ENCODE data around the gene MIPEP.

DNA sequence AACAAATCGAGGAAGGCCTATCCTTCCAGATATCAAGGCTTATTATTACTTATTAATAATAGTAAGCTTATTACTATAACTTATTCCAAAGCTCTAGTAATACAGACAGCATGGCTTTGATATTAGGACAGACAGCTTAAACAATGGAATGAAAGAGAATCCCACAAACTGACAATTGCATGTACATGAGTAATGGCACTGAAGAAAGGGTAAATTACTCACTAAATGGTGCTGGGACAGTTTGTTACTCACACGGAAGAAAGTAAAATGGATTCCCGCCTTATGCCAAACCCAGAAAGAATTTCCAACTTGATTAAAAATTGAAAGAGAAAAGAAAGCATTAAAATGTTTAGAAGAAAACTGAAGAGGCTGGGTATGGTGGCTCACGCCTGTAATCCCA lies 60.3 kb downstream of the MIPEP start:
- no peak for TF ChIP-seq CTCF (IDR thresholded peaks at IDR 0.05)
- TF ChIP-seq POLR2A (IDR thresholded peaks at IDR 0.05; ENCODE audit: low read length), result no peak
- TF ChIP-seq, protein P1, sequence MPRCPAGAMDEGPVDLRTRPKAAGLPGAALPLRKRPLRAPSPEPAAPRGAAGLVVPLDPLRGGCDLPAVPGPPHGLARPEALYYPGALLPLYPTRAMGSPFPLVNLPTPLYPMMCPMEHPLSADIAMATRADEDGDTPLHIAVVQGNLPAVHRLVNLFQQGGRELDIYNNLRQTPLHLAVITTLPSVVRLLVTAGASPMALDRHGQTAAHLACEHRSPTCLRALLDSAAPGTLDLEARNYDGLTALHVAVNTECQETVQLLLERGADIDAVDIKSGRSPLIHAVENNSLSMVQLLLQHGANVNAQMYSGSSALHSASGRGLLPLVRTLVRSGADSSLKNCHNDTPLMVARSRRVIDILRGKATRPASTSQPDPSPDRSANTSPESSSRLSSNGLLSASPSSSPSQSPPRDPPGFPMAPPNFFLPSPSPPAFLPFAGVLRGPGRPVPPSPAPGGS (IDR thresholded peaks at IDR 0.05), result no peak
- no peak for TF ChIP-seq EP300 (IDR thresholded peaks at IDR 0.05)
